Measurements from ENCODE around the gene MGAT4A.
A peak's percentile ranks its signal among the peaks of the same experiment; 100 is the strongest.
"Not testable (repeated sequence)": the region's sequence is repeated elsewhere in the genome, so short reads cannot be mapped to it uniquely, and the experiment has no call there.

MGAT4A gene

GRCh38 chr2:98605076-98605475 lies 125.9 kb downstream of the MGAT4A start:
- DNase-seq: no peak

GRCh38 chr2:98604547-98604946 lies 126.4 kb downstream of the MGAT4A start:
- DNase-seq: no peak

GRCh38 chr2:98601532-98602132 lies 129.3 kb downstream of the MGAT4A start:
- peak; percentile 18 for DNase-seq

GRCh38 chr2:98598781-98599428 lies 132.0 kb downstream of the MGAT4A start:
- peak; percentile 9 for DNase-seq

GRCh38 chr2:98594665-98595064 lies 136.3 kb downstream of the MGAT4A start:
- DNase-seq: not testable (repeated sequence)

GRCh38 chr2:98592565-98592964 lies 138.4 kb downstream of the MGAT4A start:
- no peak for DNase-seq

- no peak for DNase-seq
Observed at GRCh38 chr2:98589489-98589888, 141.4 kb downstream of the MGAT4A start.

GRCh38 chr2:98588880-98589431 lies 142.0 kb downstream of the MGAT4A start:
- DNase-seq: no peak

- no peak for DNase-seq
Observed at GRCh38 chr2:98586551-98587140, 144.3 kb downstream of the MGAT4A start.

- DNase-seq: no peak
Observed at GRCh38 chr2:98585386-98585785, 145.5 kb downstream of the MGAT4A start.

GRCh38 chr2:98583816-98584618 lies 146.9 kb downstream of the MGAT4A start:
- no peak for DNase-seq

GRCh38 chr2:98583276-98583675 lies 147.7 kb downstream of the MGAT4A start:
- no peak for DNase-seq

GRCh38 chr2:98582523-98582922 lies 148.4 kb downstream of the MGAT4A start:
- no peak for DNase-seq

- no peak for DNase-seq
Observed at GRCh38 chr2:98580656-98581284, 150.2 kb downstream of the MGAT4A start.

GRCh38 chr2:98579926-98580325 lies 151.0 kb downstream of the MGAT4A start:
- no peak for DNase-seq

- no peak for DNase-seq
Observed at GRCh38 chr2:98578231-98578630, 152.7 kb downstream of the MGAT4A start.

- DNase-seq: no peak
Observed at GRCh38 chr2:98577313-98577712, 153.6 kb downstream of the MGAT4A start.

- DNase-seq: no peak
Observed at GRCh38 chr2:98576666-98577312, 154.1 kb downstream of the MGAT4A start.

- DNase-seq: no peak
Observed at GRCh38 chr2:98573426-98573825, 157.5 kb downstream of the MGAT4A start.

- no peak for DNase-seq
Observed at GRCh38 chr2:98572676-98573075, 158.3 kb downstream of the MGAT4A start.

- DNase-seq: no peak
Observed at GRCh38 chr2:98572211-98572610, 158.7 kb downstream of the MGAT4A start.

GRCh38 chr2:98571796-98572195 lies 159.1 kb downstream of the MGAT4A start:
- no peak for DNase-seq
